KG1 (cell line): Measurements from ENCODE around the gene FAM217B.
"Not testable (repeated sequence)": the region's sequence is repeated elsewhere in the genome, so short reads cannot be mapped to it uniquely, and the experiment has no call there.

ENCODE experiments used
- DNase-seq: peaks from one replicate; lab custom pipeline; 2025; lab: John Stamatoyannopoulos, UW

Gene FAM217B

DNA sequence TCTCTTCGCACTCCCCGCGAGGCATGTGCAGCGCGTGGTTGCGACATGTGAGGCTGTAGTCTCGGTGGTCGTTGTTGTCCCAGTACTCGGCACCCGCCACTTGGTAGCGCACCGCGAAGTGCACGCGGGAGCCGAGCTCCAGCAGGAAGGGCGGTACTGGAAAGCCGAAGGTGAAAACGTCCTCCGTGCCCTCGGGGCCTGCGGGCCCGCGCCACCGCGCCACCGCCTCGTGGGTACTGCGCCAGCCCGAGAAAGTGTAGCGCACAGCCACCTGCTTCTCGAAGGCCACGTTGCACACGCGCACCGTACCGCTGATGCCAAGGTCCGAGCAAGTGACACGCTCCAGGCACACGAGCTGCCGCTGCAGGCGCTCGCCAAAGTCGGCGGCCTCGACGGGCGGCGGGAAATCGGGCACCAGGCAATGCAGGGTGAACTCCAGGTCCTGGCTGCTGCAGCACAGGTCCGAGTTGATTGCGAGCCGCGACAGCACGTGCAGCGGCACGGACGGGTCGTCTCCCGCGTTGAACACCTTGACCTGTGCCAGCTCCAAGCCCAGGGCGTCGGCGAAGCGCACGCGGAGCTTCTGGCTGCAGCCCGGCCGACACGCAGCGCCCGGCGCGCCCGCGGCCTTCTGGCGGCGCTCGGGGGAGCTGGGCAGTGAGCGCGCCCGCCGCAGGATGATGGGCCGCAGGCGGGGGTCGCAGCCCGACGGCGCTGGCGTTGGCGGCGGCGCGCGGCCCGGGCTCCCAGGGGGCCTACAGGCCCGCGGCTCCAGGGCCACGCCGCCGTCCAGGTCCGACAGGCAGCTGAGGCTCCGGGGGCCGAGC is 924 bp upstream of the FAM217B start:
- DNase-seq: no peak

GRCh38 chr20:59939879-59940128 is 385 bp upstream of the FAM217B start:
- no peak for DNase-seq

DNA sequence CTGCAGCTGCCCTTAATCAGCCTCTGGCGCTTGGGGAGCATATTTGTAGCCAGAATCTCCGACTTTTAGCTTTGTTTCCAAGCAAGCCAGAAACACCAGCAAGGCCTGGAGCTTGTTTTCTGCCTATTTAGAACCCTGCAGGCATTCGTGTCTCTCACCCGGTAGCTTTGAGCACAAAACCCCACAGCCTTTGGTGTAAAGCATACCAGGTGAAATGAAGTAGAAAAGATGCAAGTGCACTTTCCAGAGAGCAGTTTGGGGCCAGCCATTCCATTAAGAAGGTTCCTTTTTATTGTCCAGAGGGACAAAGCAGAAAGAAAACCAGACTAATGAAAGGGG is 736 bp downstream of the FAM217B start:
- no peak for DNase-seq

GRCh38 chr20:59942245-59942644 is 2.1 kb downstream of the FAM217B start:
- no peak for DNase-seq

DNA sequence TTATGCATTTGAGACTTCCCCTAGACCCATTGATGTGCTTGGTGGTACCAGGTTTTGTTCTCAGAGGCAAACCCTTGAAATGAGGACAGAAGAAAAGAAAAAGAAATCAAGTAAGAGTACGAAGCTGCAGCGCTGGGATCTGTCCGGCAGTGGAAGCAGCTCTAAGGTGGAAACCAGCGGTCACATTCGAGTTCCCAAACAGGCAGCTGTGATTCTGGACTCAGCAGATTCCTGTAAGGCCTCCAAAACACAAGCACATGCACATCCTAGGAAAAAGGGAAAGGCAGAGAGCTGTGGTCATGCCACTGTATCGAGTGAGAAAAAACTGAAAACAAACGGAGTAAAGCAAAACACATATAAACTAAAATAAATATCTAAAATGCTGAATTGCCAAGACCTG is 4.5 kb downstream of the FAM217B start:
- DNase-seq: no peak

- DNase-seq: no peak
Observed at GRCh38 chr20:59945175-59945574, 5.0 kb downstream of the FAM217B start.

- DNase-seq: no peak
Observed at GRCh38 chr20:59945731-59946130, 5.5 kb downstream of the FAM217B start.

DNA sequence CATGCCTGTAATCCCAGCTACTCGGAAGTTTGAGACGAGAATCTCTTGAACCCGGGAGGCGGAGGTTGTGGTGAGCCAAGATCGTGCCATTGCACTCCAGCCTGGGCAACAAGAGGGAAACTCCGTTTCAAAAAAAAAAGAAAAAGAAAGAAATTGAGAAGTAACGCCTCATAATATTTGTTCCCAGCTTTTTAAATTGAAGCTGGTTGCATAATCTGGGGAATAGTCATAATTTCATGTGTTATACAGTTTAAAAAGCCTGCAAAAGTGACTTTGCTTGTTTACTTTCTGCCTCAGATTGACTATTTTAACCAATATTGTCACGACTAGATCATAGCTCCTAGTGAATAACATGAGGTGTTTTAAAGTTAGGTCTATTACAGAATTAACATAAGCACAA is 7.2 kb downstream of the FAM217B start:
- no peak for DNase-seq

- DNase-seq: no peak
Observed at GRCh38 chr20:59948212-59948611, 8.0 kb downstream of the FAM217B start.

DNA sequence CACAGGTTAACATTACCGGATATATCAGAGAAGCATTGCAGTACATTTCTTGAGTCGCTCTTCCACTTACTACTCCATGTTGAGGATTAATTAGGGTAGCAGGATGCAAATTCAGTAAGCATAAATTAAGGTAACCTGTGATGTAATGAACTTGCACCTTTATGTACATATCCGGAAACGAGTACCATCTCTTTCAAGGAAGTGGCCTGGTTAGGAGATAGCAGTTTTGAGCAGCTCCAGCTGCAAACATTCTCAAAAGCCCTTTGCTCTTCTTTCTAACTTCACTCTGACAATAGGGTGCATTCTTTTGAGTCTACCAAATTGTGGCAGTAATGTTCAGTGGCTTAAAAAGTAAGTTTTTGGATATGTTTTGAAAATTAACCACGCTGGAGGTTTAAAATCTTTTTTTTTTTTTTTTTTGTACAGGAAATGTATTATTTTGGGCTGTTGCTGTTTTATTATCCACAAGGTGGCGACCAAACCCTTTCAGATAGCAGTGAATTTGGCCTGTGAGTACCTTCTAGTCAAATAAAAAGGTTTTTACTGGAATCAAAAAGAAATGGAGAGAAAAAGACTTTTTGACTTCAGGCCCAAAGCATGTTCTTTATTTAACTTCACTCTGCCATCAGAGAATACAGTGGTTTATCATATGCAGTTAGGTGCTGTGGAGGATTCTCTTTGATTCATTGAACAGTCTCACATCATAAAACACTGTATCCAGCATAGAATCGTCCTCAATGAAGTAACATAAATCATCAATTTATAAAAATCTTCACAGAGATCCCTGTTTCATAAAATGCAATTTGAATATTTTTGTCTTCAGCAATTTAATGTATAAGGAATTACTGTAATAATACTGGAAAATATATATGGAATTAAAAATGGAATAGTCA is 8.9 kb downstream of the FAM217B start:
- peak; percentile 48 for DNase-seq

- no peak for DNase-seq
Observed at GRCh38 chr20:59949911-59950310, 9.7 kb downstream of the FAM217B start.

DNA sequence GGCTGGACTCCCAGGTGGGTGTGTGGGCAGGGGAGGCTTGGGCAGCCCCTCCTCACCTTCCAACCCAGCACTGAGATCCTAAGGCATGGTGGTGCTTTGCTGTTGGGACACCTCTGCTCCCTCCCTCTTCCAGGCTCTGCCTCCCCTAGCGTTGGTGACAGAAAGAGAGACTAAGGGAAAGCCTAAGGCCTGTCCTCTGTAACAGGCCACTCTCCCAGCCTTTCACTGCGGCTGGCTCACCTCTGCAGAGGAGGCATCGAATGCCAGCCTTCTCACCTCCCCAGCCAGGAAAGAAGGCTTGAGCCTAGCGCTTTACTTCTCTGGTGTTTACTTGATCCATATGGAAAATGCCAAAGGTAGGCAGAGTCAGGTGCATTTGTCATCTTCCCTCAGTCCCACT is 14.5 kb downstream of the FAM217B start:
- DNase-seq: no peak

- DNase-seq: no peak
Observed at GRCh38 chr20:59955131-59955796, 15.1 kb downstream of the FAM217B start.

- not testable (repeated sequence) for DNase-seq
Observed at GRCh38 chr20:59957568-59957967, 17.4 kb downstream of the FAM217B start.

GRCh38 chr20:59958123-59958522 is 17.9 kb downstream of the FAM217B start, which contains the start of gene CDH26:
TSS of gene CDH26 (plus strand) at chr20:59958423. CDS start at chr20:59958727, 304 bp downstream.
- no peak for DNase-seq

DNA sequence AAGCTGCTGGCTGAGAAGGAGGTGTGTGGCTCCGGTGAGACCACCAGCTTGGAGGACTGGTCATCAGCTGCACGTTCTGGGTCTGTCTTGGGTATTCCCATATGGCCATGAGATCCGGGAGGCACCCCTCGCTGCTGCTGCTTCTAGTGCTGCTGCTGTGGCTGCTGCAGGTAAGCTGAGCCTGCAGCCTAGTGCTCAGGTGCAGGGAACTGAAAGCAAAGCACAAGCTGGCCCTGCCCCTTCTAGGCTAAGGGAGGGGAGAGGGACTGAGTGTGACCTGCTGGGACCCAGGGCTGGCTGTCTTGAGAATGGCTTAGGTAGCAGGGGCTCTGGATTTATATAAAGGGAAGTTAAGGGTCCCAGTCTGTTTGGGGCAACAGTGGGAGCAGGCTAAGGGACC is 18.4 kb downstream of the FAM217B start:
- no peak for DNase-seq

DNA sequence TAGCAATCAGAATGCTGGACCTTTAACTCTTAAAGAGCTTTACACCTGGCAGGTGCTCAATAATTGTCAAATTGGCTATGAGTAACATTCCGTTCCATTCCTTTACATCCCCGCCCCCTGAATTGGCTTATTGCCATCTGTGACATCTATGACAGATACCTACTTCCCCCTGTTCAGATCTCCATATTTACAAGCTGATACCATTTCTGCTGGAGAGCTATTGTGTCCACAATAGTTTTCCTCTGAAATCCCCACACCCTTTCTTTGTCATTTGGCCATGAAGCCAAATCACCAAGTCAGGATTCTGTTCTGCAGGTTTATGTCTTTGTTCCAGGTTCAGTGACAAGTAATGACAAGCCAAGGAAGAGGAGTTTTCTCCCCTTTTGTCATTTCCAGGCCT is 21.2 kb downstream of the FAM217B start:
- DNase-seq: no peak

- DNase-seq: no peak
Observed at GRCh38 chr20:59962155-59962554, 22.0 kb downstream of the FAM217B start.

- no peak for DNase-seq
Observed at GRCh38 chr20:59966428-59966827, 26.2 kb downstream of the FAM217B start.

DNA sequence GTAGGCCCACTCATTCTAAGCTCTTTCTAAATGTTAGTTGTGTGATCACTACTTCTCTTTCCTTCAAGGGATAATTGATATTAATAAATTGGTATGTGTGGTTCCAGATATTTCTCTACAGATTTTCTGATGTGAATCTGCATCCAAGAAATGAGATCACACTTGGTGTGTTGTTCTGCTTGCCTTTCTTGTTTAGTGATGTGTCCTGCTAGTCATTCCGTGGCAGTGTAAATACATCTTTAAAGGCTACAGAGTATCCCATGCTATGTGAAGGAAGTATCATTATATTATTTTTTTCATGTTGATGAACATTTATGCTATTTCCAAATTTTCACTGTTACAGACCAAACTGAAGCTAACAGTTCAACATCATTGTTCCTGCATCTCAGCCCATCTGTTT is 31.2 kb downstream of the FAM217B start:
- DNase-seq: no peak

- DNase-seq: no peak
Observed at GRCh38 chr20:59972037-59972801, 32.0 kb downstream of the FAM217B start.

DNA sequence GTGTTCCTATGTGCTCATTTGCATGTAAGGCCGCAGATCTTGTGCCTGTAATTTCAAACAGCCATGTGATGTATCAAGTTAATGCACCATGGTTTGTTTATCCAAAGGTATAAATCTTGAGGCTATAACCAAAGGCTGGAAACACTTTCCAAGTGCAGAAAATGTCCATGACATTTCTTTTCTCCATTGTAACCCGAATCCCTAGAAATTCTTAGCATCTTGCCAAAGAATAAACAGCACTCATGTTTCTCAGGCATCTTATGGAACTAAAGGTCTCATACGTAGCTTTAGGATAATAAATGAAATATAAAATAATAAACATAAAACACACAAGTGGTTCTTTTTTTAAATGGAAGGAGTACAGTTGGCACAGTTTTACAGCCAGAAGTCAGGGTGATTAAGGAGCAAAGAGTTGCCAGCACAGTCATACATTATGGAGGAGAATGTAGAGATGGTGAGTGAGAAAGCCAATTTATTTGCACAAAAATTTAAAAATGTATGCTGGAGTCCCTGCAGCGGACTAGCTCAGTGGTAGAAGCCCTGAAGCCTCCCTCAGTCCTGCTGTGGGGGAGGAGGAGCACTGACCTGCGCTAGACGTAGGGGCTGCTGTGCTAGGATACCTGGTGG is 36.1 kb downstream of the FAM217B start:
- DNase-seq: no peak
